Activated CD4-positive, alpha-beta T cell treated with anti-CD3 and anti-CD28 coated beads, Interleukin-2, amount 50 U/mL, for 24 hours (primary cell): ENCODE results near the gene CRYL1.

Source experiments
- DNase-seq, 2 donors: peaks; one replicate each; pipeline ENCODE4 v3.0.0-alpha.2; 2020; ENCODE audit warnings: low read depth in 1 of 2, low spot score in 1 of 2

Gene CRYL1

GRCh38 chr13:20402881-20403280 lies 122.8 kb downstream of the CRYL1 start:
- DNase-seq = no peak

GRCh38 chr13:20401931-20402856 lies 123.5 kb downstream of the CRYL1 start:
- DNase-seq = no peak

DNA sequence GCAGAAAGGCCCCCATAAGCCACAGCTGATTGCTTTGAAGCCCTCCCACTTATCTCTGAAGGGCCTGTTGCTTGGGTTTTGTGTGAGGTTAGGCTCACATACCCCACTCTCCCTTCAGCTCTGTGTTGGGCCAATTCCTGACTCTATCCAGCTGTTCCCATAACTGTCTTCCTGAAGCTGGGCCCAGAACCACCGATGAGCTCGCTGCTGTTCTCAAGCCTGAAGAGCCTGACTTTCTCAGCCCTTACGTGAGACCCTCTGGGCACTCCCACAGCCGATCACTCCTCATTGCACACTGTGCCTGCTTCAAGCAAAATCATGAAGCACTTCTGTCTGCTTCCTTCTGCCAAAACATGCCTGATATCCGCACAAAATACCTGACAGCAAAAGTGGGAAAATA lies 124.1 kb downstream of the CRYL1 start:
- DNase-seq = no peak

GRCh38 chr13:20400774-20401173 lies 124.9 kb downstream of the CRYL1 start:
- no peak for DNase-seq

GRCh38 chr13:20399961-20400360 lies 125.7 kb downstream of the CRYL1 start:
- no peak for DNase-seq

DNA sequence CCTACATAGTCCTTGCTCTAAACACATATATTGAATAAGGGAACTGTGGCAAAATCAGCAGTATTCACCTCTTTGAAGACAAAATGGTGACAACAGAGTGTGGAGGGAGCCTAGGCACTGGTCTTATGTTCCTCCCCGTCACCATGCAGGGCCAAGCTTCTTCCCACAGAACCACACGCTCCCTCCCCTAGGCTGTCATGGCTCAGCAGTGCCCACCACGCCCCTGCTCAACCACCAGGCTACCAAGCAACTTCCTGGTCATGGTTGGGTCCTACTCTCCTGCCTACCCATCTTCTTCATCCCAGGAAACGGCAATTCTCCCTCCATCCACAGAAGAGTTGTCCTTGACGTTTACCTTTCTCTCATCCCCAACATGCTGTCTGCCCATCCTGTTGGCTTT lies 126.1 kb downstream of the CRYL1 start:
- no peak for DNase-seq

DNA sequence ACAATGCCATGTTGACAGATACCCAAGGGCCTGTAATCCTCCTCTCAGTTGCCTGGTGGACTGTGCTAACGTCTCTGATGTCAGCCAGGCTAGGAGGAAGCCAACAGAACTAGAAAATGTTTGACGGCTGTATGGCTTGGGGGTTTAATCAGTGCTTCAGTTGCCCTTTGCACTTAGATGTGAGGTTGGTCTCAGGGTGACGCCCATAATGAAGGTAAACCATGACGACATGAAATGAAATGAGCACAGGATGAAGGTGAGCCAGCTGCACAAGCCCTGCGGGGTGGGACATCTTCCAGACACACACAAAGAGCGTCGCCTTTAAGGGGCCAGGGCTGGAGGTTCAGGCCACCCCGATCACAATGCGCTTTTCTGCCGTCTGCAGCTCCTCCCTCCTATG lies 127.2 kb downstream of the CRYL1 start:
- no peak for DNase-seq

- DNase-seq = no peak
Observed at GRCh38 chr13:20397896-20398295, 127.8 kb downstream of the CRYL1 start.

DNA sequence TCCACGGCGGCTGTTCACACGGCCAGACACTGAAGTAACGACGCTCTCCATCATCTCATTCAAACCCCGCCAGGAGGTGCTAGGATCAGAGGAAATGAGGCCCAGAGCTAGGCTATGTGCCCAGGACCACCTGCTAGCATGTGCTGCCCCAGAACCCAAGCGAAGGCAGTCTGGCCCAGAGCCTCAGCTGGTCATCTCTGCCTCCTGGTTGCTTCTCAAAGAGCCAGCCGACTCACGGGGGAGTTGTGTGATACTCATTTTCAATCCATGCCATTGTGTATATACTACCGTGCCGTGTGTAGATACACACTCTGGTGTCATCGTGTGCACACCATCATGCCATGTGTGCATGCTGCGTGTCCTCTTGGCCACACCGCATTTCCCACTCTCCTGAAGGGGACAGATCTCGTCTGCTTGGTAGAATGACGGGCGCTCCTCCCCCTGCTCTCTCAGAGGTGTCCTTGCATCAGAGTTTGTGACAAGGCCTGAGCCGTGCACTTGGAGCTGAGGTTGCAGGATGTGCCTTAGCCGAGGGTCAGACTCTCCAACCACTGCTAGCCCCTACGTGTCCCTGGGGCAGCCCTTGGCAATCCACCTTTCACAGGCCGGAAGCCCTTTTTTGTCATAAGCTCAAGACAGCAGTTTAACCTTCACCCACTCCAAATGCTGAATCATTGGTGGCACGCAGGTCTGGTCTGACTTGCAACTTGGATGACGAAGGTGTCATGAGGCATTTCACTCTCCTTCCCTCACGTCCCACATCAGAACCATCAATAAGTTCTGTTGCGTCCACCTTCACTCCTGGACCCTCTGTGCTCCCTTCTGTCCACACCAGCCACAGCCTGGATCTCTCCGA lies 130.4 kb downstream of the CRYL1 start:
- no peak for DNase-seq

DNA sequence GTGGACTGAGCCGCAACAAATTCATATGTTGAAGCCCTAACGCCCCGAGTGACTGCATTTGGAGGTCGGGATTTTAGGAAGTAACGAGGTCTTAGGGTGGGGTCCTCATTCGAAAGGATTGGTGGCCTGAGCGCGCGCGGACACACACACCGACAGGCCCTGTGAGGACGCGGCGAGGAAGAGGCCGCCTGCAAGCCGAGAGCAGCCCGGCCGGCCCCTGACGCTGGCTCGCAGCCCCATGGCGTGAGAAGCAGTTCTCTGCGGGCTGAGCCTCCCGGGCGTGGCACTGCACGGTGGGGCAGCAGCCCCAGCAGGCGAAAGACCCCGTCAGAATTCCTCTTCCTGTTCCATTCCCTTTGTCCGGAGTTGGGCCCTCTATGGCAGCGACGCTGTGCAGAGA lies 131.2 kb downstream of the CRYL1 start:
- DNase-seq = no peak

DNA sequence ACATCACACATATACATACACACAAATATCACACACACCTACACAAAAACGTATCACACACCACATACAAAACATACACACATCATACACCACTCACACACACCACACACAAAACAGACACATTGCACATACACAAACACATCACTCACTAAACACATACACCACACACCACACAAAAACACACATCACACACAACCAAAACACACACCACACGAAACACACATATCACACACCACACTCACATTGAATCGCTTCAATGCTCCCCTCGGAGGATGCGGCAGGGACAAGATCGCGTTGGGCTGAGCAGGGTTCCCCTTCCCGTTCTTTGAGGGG lies 131.5 kb downstream of the CRYL1 start:
- DNase-seq = no peak

DNA sequence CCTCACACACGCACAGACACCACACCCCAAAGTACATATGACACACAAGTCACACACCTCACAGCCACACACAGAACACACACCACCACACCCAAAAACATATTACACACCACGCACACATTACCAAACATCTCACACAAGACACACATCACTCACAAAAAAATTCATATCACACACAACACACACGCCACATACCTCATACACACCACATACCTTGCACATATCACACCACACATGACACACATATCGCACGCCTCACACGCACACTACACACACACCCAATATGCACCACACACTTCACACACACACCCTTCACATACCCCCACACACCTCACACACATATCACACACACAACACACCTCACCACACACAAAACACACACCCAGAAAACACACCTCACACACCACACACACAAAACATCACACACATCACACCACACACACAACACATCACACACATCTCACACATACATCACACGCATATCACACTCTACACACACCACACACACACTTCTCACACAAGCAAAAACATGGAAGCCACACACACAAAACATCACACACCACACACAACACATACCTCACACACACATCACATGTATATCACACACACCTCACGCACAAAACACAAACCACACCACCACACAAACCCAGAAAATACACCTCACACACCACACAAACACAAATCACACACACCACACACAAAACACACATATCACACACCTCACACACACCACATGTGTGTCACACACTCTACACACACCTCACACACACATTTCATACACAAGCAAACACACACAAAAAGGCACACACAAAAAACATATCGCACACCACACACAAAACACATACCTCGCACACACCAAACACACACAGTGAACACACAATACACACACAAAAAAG lies 132.1 kb downstream of the CRYL1 start:
- DNase-seq = no peak

GRCh38 chr13:20392530-20392929 lies 133.1 kb downstream of the CRYL1 start:
- DNase-seq = no peak

GRCh38 chr13:20391597-20392452 lies 133.8 kb downstream of the CRYL1 start:
- DNase-seq = no peak

DNA sequence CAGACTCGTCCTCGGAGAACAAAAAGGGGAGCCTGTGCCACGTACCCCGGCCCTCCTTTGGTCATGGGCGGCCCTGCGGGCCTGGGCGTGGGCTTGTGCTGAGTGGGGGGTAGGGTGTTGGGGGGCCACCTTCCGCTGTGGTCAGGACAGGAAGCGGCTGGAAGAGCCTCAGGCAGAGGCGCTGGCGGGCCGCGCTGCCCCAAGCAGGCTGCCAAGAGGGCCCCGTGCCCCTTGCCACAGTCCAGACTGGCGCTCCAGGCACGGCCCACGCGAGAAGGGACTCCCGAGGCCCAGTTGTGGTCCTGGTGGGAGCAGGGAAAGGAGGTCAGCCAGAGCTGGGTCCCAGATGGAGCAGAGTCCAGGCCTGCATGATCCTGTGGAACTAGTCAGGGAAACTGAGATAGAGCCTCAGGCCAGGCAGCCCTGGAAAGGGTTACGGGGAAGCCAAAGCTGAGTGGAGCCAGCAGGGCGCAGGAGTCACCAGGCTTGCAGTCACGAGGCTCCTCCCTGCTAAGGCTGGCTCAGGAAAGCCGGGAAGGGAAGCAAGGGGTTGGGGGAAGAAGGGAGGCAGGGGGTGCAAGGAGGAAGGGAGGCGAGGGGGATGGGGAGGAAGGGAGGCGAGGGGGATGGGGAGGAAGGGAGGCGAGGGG lies 135.0 kb downstream of the CRYL1 start:
- no peak for DNase-seq

DNA sequence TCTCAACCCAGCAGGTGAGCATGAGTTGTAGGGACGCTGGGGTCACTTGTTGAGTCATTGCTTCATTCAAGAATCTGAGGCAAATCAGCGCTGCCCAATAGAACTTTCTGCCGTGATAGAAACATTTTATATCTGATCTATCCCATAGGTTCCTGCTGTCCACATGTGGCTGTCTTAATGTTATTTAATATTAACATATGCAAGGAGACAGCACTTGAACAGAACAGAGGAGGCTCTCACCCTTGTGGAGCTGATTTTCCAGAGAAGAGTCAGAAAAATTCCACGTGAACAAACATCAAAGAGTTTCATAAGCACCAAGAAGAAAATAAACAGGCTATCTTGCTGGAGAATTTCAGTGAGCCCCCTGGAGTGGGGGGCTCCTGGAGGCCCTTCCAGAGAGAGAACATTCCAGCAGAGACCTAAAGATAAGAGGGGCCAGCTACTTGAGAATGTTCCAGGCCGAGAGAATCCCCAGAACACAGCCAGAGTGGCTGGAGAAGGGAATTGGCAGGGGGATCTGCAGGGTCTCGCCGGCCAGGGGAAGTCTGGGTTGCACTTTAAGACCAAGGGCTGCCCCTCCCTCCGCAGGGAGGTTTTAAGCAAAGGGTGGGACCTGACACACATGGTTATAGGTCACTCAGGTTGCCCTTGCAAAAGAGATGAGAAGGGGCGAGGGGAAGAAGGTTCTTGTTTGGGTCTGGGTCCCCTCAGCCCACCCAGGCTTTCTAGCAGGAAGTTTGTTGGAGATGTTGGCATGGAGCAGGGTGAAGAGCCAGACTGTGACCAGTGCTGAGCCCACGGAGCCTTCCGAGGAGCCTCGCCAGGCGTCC lies 135.7 kb downstream of the CRYL1 start:
- no peak for DNase-seq

- DNase-seq = no peak
Observed at GRCh38 chr13:20388184-20388583, 137.5 kb downstream of the CRYL1 start.

DNA sequence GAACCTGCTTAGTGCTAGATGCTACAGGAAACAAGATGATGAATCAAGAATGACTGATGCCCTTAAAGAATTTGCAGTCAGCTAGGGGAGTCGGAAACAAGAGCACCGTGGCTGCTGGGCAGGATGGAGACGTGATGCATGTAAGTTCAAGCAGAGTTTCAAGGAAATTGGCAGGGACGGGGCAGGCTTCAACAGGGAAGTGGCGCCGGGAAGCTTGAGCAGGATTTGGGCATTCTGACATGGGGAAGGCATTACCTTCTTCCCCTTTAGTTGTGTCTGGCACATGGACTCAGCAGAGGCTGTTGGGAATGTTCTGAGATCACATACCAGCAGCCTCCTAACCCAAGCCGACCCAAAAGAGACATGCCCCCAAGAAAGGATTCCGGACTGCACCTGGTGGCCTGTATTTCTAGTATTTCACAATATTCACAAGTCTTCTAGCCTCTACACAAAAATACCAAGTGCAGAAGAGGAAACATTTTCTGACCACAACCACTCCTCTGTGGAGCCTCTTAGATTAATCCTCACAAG lies 138.2 kb downstream of the CRYL1 start:
- no peak for DNase-seq

- no peak for DNase-seq
Observed at GRCh38 chr13:20387006-20387405, 138.7 kb downstream of the CRYL1 start.
